CD4-positive, alpha-beta T cell treated with Interleukin-4 for 1 hour (primary cell): Measurements from ENCODE around the gene TOR1B.
"Not testable (repeated sequence)": the region's sequence is repeated elsewhere in the genome, so short reads cannot be mapped to it uniquely, and the experiment has no call there.

Experiments used
- DNase-seq, 2 donors: peaks; one replicate each; pipeline ENCODE4 v3.0.0-alpha.2; 2020 to 2022

TOR1B gene

GRCh38 chr9:129802833-129803675 is at the start of gene TOR1B:
Gene TOR1B (plus strand): TSS chr9:129803184. CDS start chr9:129803213, 29 bp downstream.
- peak; percentile 94 to 96 for DNase-seq

DNA sequence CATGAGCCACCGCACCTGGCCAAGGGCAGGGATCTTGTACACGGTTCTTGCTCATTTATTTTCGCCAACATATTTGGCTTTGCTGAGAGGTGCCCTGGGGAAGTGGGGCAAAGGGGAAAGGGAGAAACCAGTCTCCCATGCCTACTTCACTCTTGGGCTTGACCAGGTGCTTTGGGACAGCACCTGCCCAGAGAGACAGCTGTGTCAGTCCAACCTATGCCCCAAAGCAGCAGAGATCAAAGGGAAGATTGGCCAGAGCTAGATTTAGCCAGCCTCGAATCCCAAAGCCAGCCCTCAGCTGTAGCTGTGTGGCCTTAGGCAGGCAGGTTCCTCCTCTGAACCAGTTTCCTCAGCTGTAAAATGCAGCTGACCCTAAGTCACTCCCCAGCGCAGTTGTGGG is 47.8 kb upstream of the TOR1B start:
- DNase-seq: no peak

DNA sequence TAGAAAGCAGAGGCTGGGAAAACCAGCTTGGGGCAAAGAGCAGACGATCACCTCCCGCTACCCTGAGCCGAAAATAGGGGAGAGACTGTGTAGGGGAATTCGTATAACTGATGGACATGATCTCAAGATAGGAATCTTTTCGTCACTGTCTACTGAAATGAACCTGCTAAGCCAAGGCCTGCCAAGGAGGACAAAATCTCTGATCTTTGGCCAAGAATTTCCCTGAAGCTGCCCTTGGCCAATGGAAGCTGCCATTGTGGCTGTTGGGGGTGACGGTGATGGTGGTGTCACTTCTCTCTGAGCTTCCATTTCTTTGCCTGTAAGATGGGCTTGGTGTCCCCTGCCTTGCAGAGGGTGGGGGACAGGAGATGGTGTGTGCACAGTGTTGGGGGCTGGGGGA is 46.8 kb upstream of the TOR1B start:
- no peak for DNase-seq

DNA sequence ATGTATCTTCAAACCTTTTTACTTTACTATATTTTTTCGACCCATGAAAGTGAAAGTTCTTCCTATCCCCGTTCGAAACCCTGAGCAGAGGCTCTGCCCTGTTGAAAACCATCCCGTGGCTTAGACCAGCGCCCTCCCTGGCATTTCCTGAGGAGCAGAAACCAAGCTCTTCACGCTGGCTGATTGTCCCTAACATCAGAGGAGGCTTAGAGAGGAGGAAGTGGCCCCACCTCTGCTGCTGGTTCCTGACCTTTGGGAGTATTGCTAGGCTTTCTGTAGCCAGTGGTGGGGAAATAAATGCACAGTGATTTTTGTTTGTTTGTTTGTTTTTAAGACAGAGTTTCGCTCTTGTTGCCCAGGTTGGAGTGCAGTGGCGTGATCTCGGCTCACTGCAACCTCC is 45.9 kb upstream of the TOR1B start:
- peak; percentile 4 to 47 for DNase-seq

DNA sequence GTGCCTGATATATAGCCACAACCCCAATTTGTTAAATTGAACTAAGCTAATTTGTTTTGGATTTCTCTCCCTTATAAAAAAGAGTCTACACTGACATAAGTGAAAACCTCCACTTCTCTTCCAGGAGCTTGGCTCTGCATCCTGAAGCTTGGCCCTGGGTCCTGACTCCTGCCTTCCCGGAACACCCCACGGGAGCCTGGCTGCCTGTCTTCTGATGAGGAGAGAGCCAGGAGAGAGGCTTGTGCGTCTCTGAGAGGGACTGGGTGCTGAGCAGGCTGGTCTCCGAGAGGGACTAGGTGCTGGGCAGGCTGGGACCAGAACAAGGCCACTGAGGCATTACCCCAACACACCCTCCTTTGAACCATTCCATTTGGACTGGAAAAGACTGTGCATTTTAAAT is 43.7 kb upstream of the TOR1B start:
- DNase-seq: no peak

GRCh38 chr9:129759804-129760502 is 43.0 kb upstream of the TOR1B start:
- no peak for DNase-seq

- DNase-seq: not testable (repeated sequence)
Observed at GRCh38 chr9:129760784-129761183, 42.2 kb upstream of the TOR1B start.

DNA sequence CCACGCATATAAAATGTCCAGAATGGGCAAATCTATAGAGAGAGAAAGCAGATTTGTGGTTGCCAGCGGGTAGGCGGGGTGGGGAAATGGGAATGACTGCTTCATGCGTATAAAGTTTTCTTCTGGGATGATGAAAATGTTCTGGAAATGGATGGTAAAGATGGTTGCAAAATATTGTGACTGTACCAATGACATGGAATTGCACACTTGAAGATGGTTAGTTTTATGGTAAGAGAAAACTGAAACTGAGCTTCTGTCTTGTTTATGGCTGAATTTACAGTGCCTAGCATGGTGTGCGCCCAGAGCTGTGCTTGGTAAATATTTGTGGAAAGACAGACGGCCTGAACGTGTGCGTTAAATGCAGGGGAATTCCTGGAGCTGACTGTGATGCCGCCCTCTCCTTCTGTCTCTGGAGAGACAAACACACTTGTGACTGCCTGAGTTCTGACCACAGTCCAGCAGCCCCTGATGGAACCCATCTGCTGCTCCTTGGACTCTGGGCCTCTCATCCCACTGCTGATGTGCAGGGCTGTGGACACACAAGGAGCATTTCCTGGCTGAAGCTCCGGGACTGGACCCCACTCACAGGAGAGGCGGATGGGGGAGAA is 41.6 kb upstream of the TOR1B start:
- DNase-seq: no peak

- no peak for DNase-seq
Observed at GRCh38 chr9:129761901-129762369, 41.0 kb upstream of the TOR1B start.

DNA sequence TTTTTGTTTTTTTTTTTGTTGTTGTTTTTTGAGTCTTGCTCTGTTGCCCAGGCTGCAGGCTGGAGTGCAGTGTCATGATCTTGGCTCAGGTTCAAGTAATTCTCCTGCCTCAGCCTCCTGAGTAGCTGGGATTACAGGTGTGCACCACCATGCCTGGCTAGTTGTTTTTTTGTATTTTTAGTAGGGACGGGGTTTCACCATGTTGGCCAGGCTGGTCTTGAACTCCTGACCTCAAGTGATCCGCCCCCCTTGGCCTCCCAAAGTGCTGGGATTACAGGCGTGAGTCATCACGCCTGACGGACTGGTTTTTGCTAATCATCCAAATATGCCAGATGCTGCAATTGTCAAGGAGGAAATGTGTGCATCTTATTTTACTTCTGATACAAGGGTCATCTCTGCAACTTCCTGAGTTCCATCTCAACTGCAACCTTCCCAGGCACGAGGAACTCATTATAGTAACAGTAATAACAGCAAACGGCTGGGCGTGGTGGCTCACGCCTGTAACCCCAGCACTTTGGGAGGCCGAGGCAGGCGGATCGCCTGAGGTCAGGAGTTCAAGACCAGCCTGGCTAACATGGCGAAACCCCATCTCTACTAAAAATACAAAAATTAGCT is 40.5 kb upstream of the TOR1B start:
- DNase-seq: peak; percentile 4 to 75

- no peak for DNase-seq
Observed at GRCh38 chr9:129762985-129763926, 39.7 kb upstream of the TOR1B start.

- DNase-seq: no peak
Observed at GRCh38 chr9:129765764-129766317, 37.1 kb upstream of the TOR1B start.

DNA sequence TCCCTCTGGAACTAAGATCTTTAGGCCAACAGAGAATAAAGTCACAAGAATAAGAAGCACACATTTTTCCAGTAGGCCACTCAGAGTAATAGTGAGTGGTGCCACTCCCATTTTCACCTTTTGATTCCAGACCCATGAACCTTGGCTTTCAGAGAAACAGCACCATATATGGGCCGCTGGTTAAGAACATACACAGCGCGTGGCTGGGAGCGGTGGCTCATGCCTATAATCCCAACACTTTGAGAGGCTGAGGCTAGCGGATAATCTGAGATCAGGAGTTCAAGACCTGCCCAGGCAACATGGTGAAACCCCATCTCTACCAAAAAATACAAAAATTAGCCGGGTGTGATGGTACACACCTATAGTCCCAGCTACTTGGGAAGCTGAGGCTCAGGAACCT is 34.5 kb upstream of the TOR1B start:
- no peak for DNase-seq

DNA sequence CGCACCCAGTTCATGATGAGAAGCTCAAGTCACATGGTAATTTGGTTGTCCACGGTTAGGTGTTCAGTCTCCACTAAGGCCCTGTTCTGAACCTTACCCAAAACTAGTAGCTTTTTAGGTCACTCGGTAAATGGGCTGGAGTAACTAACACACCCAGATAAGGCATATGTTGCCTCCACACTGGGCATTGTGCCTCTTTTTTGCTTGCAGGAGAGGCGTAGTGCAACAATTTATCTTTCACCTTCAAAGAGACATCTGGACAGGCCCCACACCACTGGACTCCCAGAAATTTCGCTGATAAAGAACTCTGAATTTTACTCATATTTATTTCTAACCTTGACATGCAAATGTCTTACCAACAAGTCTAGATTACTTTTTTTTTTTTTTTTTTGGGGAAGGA is 33.3 kb upstream of the TOR1B start:
- DNase-seq: no peak

GRCh38 chr9:129770741-129771140 is 32.2 kb upstream of the TOR1B start:
- DNase-seq: no peak

GRCh38 chr9:129773262-129774048 is 29.5 kb upstream of the TOR1B start:
- DNase-seq: peak; percentile 19 to 86

DNA sequence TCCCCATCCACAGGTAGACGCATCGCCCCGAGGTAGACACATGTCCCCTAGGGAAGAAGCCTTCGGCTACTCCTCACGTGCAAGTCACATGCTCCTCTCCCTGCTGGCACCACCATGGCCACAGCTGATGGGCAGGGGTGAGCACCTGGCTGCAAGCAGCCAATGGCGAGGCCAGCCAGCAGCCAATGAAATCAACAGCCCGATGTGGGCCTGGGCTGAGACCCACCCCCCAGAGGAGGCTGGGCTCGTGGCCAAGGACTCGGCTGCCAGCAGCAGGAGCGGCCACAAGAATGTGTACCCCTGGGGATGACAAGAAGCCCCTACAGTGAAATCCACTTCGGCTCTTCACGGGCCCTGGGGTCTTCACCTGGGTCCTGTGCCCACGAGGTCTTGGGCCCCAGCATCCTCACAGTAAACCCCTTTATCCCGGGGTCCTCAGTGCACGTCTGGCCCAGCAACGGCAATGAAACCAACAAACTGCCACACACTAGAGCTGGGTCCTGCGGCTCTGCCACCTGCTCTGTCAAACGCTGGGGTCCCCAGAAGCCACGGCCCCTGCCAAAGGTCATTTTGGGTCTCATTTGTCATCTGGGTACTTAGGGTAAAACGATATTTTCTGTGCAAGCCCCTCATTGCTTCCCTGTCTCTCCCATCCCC is 28.1 kb upstream of the TOR1B start:
- DNase-seq: no peak

DNA sequence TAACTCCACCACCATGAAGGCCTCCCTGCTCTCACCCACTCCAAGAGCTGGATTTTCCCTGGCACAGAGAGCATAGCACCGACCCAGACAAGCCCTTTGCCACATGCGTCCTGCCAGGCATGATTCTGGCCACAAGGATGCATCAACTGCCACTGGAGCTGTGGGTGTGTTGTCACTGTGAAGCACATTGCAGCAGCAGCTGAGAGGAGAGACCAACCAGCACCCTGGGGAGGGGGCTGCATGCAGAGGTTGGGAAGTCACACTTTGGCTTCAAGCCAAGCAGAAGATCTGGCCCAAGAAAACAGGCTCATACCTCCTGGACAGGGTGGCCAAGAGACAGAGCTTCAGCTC is 27.6 kb upstream of the TOR1B start:
- DNase-seq: no peak

DNA sequence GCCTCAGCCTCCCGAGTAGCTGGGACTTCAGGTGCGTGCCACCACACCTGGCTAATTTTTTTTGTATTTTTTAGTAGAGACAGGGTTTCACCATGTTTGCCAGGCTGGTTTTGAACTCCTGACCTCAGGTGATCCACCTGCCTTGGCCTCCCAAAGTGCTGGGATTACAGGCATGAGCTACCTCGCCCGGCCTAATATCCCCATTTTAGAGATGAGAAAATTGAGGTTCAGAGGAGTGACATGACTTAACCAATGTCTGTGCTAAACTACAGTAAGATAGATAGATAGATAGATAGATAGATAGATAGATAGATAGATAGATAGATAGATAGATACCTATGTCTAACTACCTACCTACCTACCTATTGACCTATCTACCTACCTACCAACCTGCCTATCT is 26.9 kb upstream of the TOR1B start:
- DNase-seq: not testable (repeated sequence)

- DNase-seq: no peak
Observed at GRCh38 chr9:129776566-129776937, 26.4 kb upstream of the TOR1B start.
